Measurements from ENCODE around the gene TRIM71.
"Not testable (repeated sequence)": the region's sequence is repeated elsewhere in the genome, so short reads cannot be mapped to it uniquely, and the experiment has no call there.

Gene TRIM71

GRCh38 chr3:32890420-32891276 is 72.9 kb downstream of the TRIM71 start:
- no peak for DNase-seq (ENCODE audit: low spot score)

GRCh38 chr3:32891365-32891764 is 73.6 kb downstream of the TRIM71 start:
- DNase-seq (ENCODE audit: low spot score), result no peak

- DNase-seq (ENCODE audit: low spot score), result no peak
Measured at GRCh38 chr3:32892625-32893598, 75.1 kb downstream of the TRIM71 start.

GRCh38 chr3:32894977-32895376 is 77.2 kb downstream of the TRIM71 start:
- DNase-seq (ENCODE audit: low spot score), result no peak

- DNase-seq (ENCODE audit: low spot score), result no peak
Measured at GRCh38 chr3:32895701-32896100, 77.9 kb downstream of the TRIM71 start.

- DNase-seq (ENCODE audit: low spot score), result no peak
Measured at GRCh38 chr3:32896143-32896542, 78.3 kb downstream of the TRIM71 start.

- DNase-seq (ENCODE audit: low spot score), result no peak
Measured at GRCh38 chr3:32897001-32897601, 79.3 kb downstream of the TRIM71 start.

GRCh38 chr3:32897981-32898623 is 80.3 kb downstream of the TRIM71 start:
- DNase-seq (ENCODE audit: low spot score), result no peak

- no peak for DNase-seq (ENCODE audit: low spot score)
Measured at GRCh38 chr3:32899265-32899664, 81.5 kb downstream of the TRIM71 start.

GRCh38 chr3:32901005-32901932 is 83.5 kb downstream of the TRIM71 start:
- no peak for DNase-seq (ENCODE audit: low spot score)

GRCh38 chr3:32902887-32903371 is 85.1 kb downstream of the TRIM71 start:
- not testable (repeated sequence) for DNase-seq (ENCODE audit: low spot score)

GRCh38 chr3:32903953-32904352 is 86.2 kb downstream of the TRIM71 start:
- DNase-seq (ENCODE audit: low spot score), result no peak

GRCh38 chr3:32909999-32910398 is 92.2 kb downstream of the TRIM71 start:
- no peak for DNase-seq (ENCODE audit: low spot score)

- no peak for DNase-seq (ENCODE audit: low spot score)
Measured at GRCh38 chr3:32910954-32911353, 93.2 kb downstream of the TRIM71 start.

- no peak for DNase-seq (ENCODE audit: low spot score)
Measured at GRCh38 chr3:32912046-32912445, 94.2 kb downstream of the TRIM71 start.

- DNase-seq (ENCODE audit: low spot score), result no peak
Measured at GRCh38 chr3:32913790-32914446, 96.1 kb downstream of the TRIM71 start.

GRCh38 chr3:32919920-32920319 is 102.1 kb downstream of the TRIM71 start:
- no peak for DNase-seq (ENCODE audit: low spot score)

GRCh38 chr3:32922078-32922477 is 104.3 kb downstream of the TRIM71 start:
- DNase-seq (ENCODE audit: low spot score), result no peak

- DNase-seq (ENCODE audit: low spot score), result no peak
Measured at GRCh38 chr3:32930161-32930560, 112.4 kb downstream of the TRIM71 start.

- DNase-seq (ENCODE audit: low spot score), result not testable (repeated sequence)
Measured at GRCh38 chr3:32931273-32931672, 113.5 kb downstream of the TRIM71 start.
